Measurements from ENCODE around the gene IRF9. TPM values are rescaled to one million over a fixed set of nuclear protein-coding genes. Genes with fewer than 3 reads are reported as not detected.
A peak's percentile ranks its signal among the peaks of the same experiment; 100 is the strongest.

IRF9 gene
- total and polyA plus RNA-seq, 2 experiments from 2014 or later = 8.2 to 8.4 TPM

DNA sequence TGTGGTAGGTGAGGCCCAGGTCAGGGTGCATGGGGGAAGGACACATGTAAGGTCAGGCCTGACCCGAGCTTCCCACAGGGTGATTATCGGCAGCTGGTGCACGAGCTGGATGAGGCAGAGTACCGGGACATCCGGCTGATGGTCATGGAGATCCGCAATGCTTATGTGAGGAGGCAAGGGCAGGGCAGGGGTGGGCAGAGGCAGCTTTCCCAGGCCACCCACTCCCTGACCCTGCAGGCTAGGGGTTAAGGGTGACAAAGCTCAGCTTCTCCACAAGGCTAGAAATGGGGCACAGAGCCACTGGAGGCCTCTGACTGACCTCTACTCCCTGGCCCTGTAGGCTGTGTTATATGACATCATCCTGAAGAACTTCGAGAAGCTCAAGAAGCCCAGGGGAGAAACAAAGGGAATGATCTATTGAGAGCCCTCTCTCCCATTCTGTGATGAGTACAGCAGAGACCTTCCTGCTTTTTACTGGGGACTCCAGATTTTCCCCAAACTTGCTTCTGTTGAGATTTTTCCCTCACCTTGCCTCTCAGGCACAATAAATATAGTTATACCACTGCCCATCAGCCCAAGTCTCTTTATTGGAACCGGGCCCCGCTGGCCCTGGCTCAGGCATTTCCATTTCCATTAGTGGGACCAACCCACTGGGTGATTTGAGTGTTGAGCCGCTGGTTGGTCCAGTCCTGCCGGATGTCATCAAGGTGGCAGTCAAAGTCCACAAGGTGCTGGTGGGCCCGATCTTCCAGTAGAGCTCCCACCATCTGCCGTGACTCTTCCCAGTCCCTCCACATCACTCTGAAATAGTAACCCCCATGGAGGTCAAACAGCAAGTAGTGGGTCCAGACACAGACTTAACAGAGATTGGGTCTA, 22.4 kb upstream of the IRF9 start:
- no peak overlapping the region for H2AFZ ChIP-seq
- 0 out of 2 replicates have a peak overlapping the region, but pooled peaks have one; percentile 99 for H3K4me3 ChIP-seq
- Mint-ChIP-seq H3K9me3 (no peaks in the 10 kb centered on the region), H3K4me3 (peak overlapping the region; percentile 99), H3K36me3 (ENCODE audit: low read depth) (peaks cover 43% of the 10 kb centered on the region), H3K27me3 (ENCODE audit: insufficient read depth, low read depth, poor library complexity) (peaks cover 25% of the 10 kb centered on the region), H3K4me1 (peaks cover 38% of the 10 kb centered on the region), H3K27ac (no peak overlapping the region)
- H4K20me1 ChIP-seq (replicated peaks; ENCODE audit: insufficient read depth) = peaks cover 9% of the 10 kb centered on the region
- no peak overlapping the region for H3K27ac ChIP-seq (ENCODE audit: low read depth)
- peaks cover 25% of the 10 kb centered on the region for H3K4me1 ChIP-seq (ENCODE audit: insufficient read depth)
- no peaks in the 10 kb centered on the region for H3K9me2 ChIP-seq (ENCODE audit: insufficient read depth)
- no peak overlapping the region for H3K4me2 ChIP-seq
- peaks cover 20% of the 10 kb centered on the region for H3K79me2 ChIP-seq (replicated peaks; ENCODE audit: insufficient read depth)
- peaks cover 14% of the 10 kb centered on the region; the same call in 1 of the 2 replicates for H3K36me3 ChIP-seq (ENCODE audit: insufficient read depth)
- DNase-seq (ENCODE audit: low spot score) (no peak), ATAC-seq (no peak)
- H3F3A ChIP-seq (replicated peaks; ENCODE audit: low read depth) = peaks cover 39% of the 10 kb centered on the region
- H3K27me3 ChIP-seq (ENCODE audit: insufficient read depth) = no peaks in the 10 kb centered on the region
- TF ChIP-seq NANOG (IDR thresholded peaks at IDR 0.05; ENCODE audit: borderline replicate concordance) = no peak
- TF ChIP-seq, protein P1, sequence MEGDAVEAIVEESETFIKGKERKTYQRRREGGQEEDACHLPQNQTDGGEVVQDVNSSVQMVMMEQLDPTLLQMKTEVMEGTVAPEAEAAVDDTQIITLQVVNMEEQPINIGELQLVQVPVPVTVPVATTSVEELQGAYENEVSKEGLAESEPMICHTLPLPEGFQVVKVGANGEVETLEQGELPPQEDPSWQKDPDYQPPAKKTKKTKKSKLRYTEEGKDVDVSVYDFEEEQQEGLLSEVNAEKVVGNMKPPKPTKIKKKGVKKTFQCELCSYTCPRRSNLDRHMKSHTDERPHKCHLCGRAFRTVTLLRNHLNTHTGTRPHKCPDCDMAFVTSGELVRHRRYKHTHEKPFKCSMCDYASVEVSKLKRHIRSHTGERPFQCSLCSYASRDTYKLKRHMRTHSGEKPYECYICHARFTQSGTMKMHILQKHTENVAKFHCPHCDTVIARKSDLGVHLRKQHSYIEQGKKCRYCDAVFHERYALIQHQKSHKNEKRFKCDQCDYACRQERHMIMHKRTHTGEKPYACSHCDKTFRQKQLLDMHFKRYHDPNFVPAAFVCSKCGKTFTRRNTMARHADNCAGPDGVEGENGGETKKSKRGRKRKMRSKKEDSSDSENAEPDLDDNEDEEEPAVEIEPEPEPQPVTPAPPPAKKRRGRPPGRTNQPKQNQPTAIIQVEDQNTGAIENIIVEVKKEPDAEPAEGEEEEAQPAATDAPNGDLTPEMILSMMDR (conservative IDR thresholded peaks at IDR 0.05; ENCODE audit: low read depth in 2 of 2) = no peak
- TF ChIP-seq ZNF331 (CRISPR knock-in tag; IDR thresholded peaks at IDR 0.05; ENCODE audit: low read depth) = no peak
- TF ChIP-seq, protein P2, sequence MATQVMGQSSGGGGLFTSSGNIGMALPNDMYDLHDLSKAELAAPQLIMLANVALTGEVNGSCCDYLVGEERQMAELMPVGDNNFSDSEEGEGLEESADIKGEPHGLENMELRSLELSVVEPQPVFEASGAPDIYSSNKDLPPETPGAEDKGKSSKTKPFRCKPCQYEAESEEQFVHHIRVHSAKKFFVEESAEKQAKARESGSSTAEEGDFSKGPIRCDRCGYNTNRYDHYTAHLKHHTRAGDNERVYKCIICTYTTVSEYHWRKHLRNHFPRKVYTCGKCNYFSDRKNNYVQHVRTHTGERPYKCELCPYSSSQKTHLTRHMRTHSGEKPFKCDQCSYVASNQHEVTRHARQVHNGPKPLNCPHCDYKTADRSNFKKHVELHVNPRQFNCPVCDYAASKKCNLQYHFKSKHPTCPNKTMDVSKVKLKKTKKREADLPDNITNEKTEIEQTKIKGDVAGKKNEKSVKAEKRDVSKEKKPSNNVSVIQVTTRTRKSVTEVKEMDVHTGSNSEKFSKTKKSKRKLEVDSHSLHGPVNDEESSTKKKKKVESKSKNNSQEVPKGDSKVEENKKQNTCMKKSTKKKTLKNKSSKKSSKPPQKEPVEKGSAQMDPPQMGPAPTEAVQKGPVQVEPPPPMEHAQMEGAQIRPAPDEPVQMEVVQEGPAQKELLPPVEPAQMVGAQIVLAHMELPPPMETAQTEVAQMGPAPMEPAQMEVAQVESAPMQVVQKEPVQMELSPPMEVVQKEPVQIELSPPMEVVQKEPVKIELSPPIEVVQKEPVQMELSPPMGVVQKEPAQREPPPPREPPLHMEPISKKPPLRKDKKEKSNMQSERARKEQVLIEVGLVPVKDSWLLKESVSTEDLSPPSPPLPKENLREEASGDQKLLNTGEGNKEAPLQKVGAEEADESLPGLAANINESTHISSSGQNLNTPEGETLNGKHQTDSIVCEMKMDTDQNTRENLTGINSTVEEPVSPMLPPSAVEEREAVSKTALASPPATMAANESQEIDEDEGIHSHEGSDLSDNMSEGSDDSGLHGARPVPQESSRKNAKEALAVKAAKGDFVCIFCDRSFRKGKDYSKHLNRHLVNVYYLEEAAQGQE (IDR thresholded peaks at IDR 0.05; ENCODE audit: unreplicated experiment) = no peak
- no peak for TF ChIP-seq ZNF114 (CRISPR knock-in tag; IDR thresholded peaks at IDR 0.05)

DNA sequence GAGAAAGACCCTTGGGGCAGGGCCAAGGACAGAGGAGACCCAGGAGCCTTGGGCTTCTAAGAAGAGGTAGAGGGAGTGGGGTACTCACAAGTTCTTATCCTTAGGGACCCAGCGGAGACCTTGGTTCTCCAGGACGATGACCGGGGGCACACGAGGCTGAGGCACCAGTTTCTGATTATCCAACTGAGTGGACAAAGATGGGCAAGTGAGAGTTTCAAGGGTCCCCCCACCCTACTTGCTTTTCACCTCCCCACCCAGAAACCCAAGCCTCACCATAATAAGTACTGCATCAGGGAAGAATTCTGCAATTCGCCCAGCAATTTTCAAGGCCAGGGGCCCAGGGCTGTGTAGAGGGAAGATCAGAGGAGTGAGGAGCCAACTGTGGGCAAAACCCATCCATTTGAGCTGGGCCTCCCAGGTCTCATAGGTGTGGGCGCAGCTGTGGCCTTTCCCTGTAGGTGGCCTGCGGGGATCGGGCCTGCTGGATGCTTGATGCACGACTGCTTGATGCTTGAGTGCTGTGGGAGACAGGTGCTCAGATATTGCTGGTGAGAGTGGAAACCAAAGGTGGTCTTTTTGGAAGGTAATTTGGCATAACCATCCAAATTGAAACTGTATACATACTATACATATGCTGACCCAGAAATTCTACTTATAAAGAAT, 21.7 kb upstream of the IRF9 start:
- peak; percentile 38 for DNase-seq (ENCODE audit: low spot score)
- peaks cover 9% of the 10 kb centered on the region for H4K20me1 ChIP-seq (replicated peaks; ENCODE audit: insufficient read depth)
- ATAC-seq = no peak
- no peak overlapping the region for H2AFZ ChIP-seq
- Mint-ChIP-seq H3K4me3 (peak overlapping the region; percentile 99), H3K9me3 (no peaks in the 10 kb centered on the region), H3K27ac (peak overlapping the region; percentile 67; the same call in 1 of the 2 replicates), H3K4me1 (peaks cover 38% of the 10 kb centered on the region), H3K27me3 (ENCODE audit: insufficient read depth, low read depth, poor library complexity) (peaks cover 25% of the 10 kb centered on the region), H3K36me3 (ENCODE audit: low read depth) (peaks cover 49% of the 10 kb centered on the region)
- peaks cover 25% of the 10 kb centered on the region for H3K4me1 ChIP-seq (ENCODE audit: insufficient read depth)
- H3K36me3 ChIP-seq (ENCODE audit: insufficient read depth) = peaks cover 18% of the 10 kb centered on the region; the same call in 1 of the 2 replicates
- H3K27ac ChIP-seq (ENCODE audit: low read depth) = no peak overlapping the region
- H3F3A ChIP-seq (replicated peaks; ENCODE audit: low read depth) = peaks cover 39% of the 10 kb centered on the region
- no peaks in the 10 kb centered on the region for H3K9me2 ChIP-seq (ENCODE audit: insufficient read depth)
- peak overlapping the region; percentile 99 for H3K4me3 ChIP-seq
- H3K27me3 ChIP-seq (ENCODE audit: insufficient read depth) = no peaks in the 10 kb centered on the region
- H3K4me2 ChIP-seq = peak overlapping the region; percentile 95
- H3K79me2 ChIP-seq (replicated peaks; ENCODE audit: insufficient read depth) = peaks cover 20% of the 10 kb centered on the region
- TF ChIP-seq, protein P3, sequence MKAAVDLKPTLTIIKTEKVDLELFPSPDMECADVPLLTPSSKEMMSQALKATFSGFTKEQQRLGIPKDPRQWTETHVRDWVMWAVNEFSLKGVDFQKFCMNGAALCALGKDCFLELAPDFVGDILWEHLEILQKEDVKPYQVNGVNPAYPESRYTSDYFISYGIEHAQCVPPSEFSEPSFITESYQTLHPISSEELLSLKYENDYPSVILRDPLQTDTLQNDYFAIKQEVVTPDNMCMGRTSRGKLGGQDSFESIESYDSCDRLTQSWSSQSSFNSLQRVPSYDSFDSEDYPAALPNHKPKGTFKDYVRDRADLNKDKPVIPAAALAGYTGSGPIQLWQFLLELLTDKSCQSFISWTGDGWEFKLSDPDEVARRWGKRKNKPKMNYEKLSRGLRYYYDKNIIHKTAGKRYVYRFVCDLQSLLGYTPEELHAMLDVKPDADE (IDR thresholded peaks at IDR 0.05) = no peak
- TF ChIP-seq, protein P2 (IDR thresholded peaks at IDR 0.05; ENCODE audit: unreplicated experiment) = no peak
- no peak for TF ChIP-seq JUNB (IDR thresholded peaks at IDR 0.05; ENCODE audit: unreplicated experiment)

Measured in GM23338 (cell line).